DOHH2 (cell line): ENCODE measurements around the gene MAP2K5.

Experiments
- H3F3A ChIP-seq: fragments of 200-600 bp; sonication (generic), shearing (Covaris generic); 2 replicates; pipeline ENCODE4 v1.6.0; 2016; ENCODE audit warnings: antibody characterized with exemption, mild to moderate bottlenecking; ENCODE audit not compliant: control insufficient read depth, insufficient read depth
- H3K27ac ChIP-seq: fragments of 200-600 bp; sonication (generic); 2 replicates; pipeline ENCODE4 v1.5.1; 2014; ENCODE audit warnings: low read depth, mild to moderate bottlenecking, low read length, moderate library complexity
- H3K27me3 ChIP-seq: fragments of 200-600 bp; sonication (generic); 2 replicates; pipeline ENCODE4 v1.6.1; 2014; ENCODE audit warnings: mild to moderate bottlenecking, low read length, mixed read lengths; ENCODE audit not compliant: control insufficient read depth
- H3K36me3 ChIP-seq: fragments of 200-600 bp; sonication (generic); 2 replicates; pipeline ENCODE4 v1.6.1; 2014; ENCODE audit warnings: mild to moderate bottlenecking, low read length, moderate library complexity, mixed read lengths; ENCODE audit not compliant: control insufficient read depth
- H3K4me1 ChIP-seq: fragments of 200-600 bp; sonication (generic); 2 replicates; pipeline ENCODE4 v1.6.1; 2014; ENCODE audit warnings: mild to moderate bottlenecking, low read length, mixed read lengths; ENCODE audit not compliant: control insufficient read depth
- H3K4me2 ChIP-seq: fragments of 200-600 bp; sonication (generic); 2 replicates; pipeline ENCODE4 v1.6.0; 2014; ENCODE audit warnings: mild to moderate bottlenecking, low read length, moderate library complexity
- H3K4me3 ChIP-seq: fragments of 200-600 bp; sonication (generic); 2 replicates; pipeline ENCODE4 v1.5.1; 2014; ENCODE audit warnings: mild to moderate bottlenecking, low read length, mixed read lengths
- H3K79me2 ChIP-seq: fragments of 200-600 bp; sonication (generic); 2 replicates; pipeline ENCODE4 v1.6.1; 2014; ENCODE audit warnings: mild to moderate bottlenecking, low read length, mixed read lengths; ENCODE audit not compliant: control insufficient read depth
- H3K9me2 ChIP-seq: fragments of 200-600 bp; sonication (generic); replicated peaks from 2 replicates; pipeline ENCODE4 v1.6.1; 2014; ENCODE audit warnings: mild to moderate bottlenecking, low read length, mixed read lengths; ENCODE audit not compliant: control insufficient read depth
- H3K9me3 ChIP-seq: fragments of 200-600 bp; sonication (generic); 2 replicates; pipeline ENCODE4 v1.6.1; 2014; ENCODE audit warnings: antibody characterized with exemption, low read length, mixed read lengths; ENCODE audit not compliant: control insufficient read depth, insufficient read depth
- H4K20me1 ChIP-seq: fragments of 200-600 bp; sonication (generic); 2 replicates; pipeline ENCODE4 v1.6.0; 2014; ENCODE audit warnings: low read depth, mild to moderate bottlenecking, antibody characterized with exemption, low read length, moderate library complexity; ENCODE audit not compliant: control insufficient read depth, insufficient read depth
- CTCF ChIP-seq: fragments of 200-600 bp; sonication (generic); IDR thresholded peaks from one replicate; pipeline ENCODE4 v1.5.1; 2014; ENCODE audit warnings: antibody characterized with exemption, mild to moderate bottlenecking, low read depth, low read length; ENCODE audit not compliant: poor library complexity, severe bottlenecking
- EZH2phosphoT487 ChIP-seq: fragments of 200-600 bp; sonication (generic); IDR thresholded peaks from 2 replicates; pipeline ENCODE4 v1.6.1; 2017; ENCODE audit warnings: borderline replicate concordance, mild to moderate bottlenecking, antibody characterized with exemption, low read length, moderate library complexity, mixed read lengths

MAP2K5 gene

DNA sequence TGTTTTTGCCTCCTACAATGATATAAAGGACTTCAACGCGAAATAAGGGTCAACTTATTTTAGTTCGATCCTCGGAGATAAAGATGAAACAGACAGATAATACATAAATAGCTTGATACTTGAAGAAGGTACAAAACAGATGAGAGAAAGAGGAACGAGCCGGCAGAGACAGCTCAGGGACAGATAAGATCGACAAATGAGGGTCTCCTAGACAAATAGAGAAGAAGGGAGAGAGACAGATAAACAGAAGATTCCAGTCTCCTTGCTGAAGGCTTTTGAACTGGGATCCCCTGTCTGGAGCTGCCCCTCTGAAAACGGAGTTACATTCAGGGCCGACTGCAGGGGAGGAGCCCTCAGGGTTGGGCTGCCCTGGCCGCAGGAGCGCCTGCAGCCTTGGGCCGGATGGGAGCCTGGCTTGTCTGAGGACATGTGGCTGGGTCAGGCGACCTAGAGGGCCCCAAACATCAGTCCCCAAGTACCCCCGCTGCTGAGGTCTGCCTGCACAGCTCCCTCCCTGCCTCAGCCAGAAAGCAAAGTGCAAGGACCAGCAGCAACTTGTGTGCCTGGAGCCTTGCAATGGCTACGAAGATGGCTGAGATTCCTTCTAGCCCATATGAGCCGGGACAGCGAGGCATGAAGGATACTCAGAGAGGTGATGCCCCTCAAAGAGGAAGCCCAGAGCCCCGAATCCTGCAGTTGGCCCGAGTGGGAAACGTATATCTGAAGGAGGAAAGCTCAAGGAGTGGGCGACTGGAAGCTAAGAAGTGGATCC, 281.9 kb downstream of the MAP2K5 start:
- no peaks in the 10 kb centered on the region for H3K4me1 ChIP-seq
- TF ChIP-seq EZH2phosphoT487 (no peak), CTCF (no peak)
- H3K9me3 ChIP-seq = no peaks in the 10 kb centered on the region; the same call in 1 of the 2 replicates
- no peaks in the 10 kb centered on the region for H3K36me3 ChIP-seq
- H3K27ac ChIP-seq = no peak overlapping the region
- no peaks in the 10 kb centered on the region for H3F3A ChIP-seq
- H3K9me2 ChIP-seq = no peaks in the 10 kb centered on the region
- peaks cover 45% of the 10 kb centered on the region for H3K27me3 ChIP-seq
- 0 out of 2 replicates have a peak, but pooled peaks cover 3% of the 10 kb centered on the region for H4K20me1 ChIP-seq
- H3K4me2 ChIP-seq = no peak overlapping the region
- H3K79me2 ChIP-seq = no peaks in the 10 kb centered on the region
- no peak overlapping the region for H3K4me3 ChIP-seq

DNA sequence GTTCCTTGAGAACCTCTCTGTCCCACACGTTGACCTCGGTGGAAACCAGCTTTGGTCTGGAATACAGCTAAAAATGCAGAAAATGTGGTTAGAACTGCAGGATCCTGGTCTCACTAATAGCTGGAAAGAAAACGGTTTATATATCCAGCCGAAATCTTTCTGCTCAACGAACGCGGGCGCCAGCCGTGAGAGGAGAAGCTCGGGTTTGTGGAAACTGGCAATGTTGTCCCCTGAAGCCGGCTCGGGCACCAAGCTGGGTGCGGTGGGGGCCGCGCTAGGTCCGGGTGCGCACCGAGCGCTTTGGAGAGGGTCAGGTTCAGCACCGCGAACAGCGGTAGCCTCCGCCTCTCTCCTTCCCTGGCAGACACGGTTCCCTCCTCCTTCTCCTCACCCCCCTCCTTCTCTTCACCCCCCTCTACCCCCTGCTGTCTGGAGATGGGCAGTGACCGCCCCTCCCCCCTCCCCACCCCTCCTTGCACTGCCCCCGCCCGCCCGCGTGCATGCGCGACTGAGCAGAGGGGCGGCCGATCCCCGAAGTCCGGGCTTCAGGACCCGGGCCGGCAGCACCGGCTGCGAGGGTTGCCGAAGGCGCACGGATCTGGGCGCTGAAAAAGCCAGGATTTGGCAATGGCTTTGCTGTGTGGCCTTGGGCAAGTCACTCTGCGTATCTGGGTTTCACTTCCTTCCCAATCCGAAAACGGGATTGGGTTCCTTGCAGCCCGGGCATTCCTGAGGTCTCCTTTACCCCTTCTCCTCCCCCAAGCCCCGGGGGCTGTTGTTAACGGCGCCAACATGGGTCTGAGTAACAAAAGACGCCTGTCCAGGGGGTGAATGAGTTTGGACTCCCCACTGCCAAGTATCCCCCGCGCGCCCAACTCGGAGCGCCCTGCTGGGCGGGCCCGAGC, 282.7 kb downstream of the MAP2K5 start, which contains the start of gene SKOR1:
Gene SKOR1, plus strand, starts transcription at position 534 of the 905 bp plus-strand sequence. Its CDS starts 94 bp downstream, at position 628.
- no peaks in the 10 kb centered on the region for H3F3A ChIP-seq
- no peak within 1 kb of the TSS for H3K27ac ChIP-seq
- no peaks in the 10 kb centered on the region for H3K36me3 ChIP-seq
- no peak within 1 kb of the TSS for H3K4me3 ChIP-seq
- no peak within 1 kb of the TSS for H3K4me2 ChIP-seq
- H3K4me1 ChIP-seq = no peaks in the 10 kb centered on the region
- 0 out of 2 replicates have a peak, but pooled peaks cover 3% of the 10 kb centered on the region for H4K20me1 ChIP-seq
- TF ChIP-seq EZH2phosphoT487 = no peak
- no peak for TF ChIP-seq CTCF
- no peaks in the 10 kb centered on the region; the same call in 1 of the 2 replicates for H3K9me3 ChIP-seq
- H3K9me2 ChIP-seq = no peaks in the 10 kb centered on the region
- no peaks in the 10 kb centered on the region for H3K79me2 ChIP-seq
- H3K27me3 ChIP-seq = peaks cover 39% of the 10 kb centered on the region

GRCh38 chr15:67825881-67826716, 283.6 kb downstream of the MAP2K5 start:
- TF ChIP-seq EZH2phosphoT487 (no peak), CTCF (no peak)
- H3F3A ChIP-seq = no peaks in the 10 kb centered on the region
- H3K27me3 ChIP-seq = peaks cover 35% of the 10 kb centered on the region
- no peak overlapping the region for H3K27ac ChIP-seq
- H3K4me1 ChIP-seq = no peaks in the 10 kb centered on the region
- H3K9me3 ChIP-seq = no peaks in the 10 kb centered on the region; the same call in 1 of the 2 replicates
- H3K4me3 ChIP-seq = no peak overlapping the region
- no peaks in the 10 kb centered on the region for H3K9me2 ChIP-seq
- no peaks in the 10 kb centered on the region for H3K79me2 ChIP-seq
- H3K36me3 ChIP-seq = no peaks in the 10 kb centered on the region
- H4K20me1 ChIP-seq = 0 out of 2 replicates have a peak, but pooled peaks cover 3% of the 10 kb centered on the region
- no peak overlapping the region for H3K4me2 ChIP-seq
